SK-N-SH treated with all-trans-retinoic acid at 6 μM for 48 hours (cell line): ENCODE measurements around the gene GNRH2.

ENCODE experiments used
- ZFP30 ChIP-seq: fragments of 450-650 bp; formaldehyde crosslinking; IDR thresholded peaks from 2 replicates; pipeline ENCODE4 v1.5.0; 2022; ENCODE audit warnings: mild to moderate bottlenecking, moderate library complexity
- ZNF8 ChIP-seq: fragments of 450-650 bp; formaldehyde crosslinking; IDR thresholded peaks from 2 replicates; pipeline ENCODE4 v1.5.0; 2020; ENCODE audit warnings: mild to moderate bottlenecking, moderate library complexity
- TF ChIP-seq, protein P1 (sequence below): fragments of 250-450 bp; sonication (Bioruptor Pico); IDR thresholded peaks from 2 replicates; pipeline ENCODE4 v1.8.0; 2020; ENCODE audit warnings: mild to moderate bottlenecking, moderate library complexity, borderline replicate concordance
- TF ChIP-seq, protein P2 (sequence below): fragments of 250-450 bp; sonication (Bioruptor Pico); IDR thresholded peaks from 2 replicates; pipeline ENCODE4 v1.5.1; 2020; ENCODE audit warnings: low read depth, mild to moderate bottlenecking, moderate library complexity

DNA sequence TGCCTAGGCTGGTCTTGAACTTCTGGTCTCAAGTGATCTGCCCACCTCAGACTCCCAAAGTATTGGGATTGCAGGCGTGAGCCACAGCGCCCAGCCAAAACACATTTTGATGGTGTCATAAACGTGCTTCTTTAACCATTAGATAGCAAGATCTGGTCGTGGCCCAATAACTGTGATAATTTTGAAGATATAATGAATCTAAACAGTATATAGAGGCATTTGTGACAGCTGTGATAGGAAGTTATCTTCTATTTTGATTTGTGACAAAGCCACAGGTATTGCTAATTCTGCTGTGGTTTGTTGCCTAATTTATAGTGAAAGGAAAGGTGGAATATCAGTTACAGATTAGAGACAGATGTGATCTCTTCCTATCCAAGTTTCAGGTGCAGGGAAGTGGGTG, 27.3 kb downstream of the GNRH2 start:
- TF ChIP-seq, protein P1, sequence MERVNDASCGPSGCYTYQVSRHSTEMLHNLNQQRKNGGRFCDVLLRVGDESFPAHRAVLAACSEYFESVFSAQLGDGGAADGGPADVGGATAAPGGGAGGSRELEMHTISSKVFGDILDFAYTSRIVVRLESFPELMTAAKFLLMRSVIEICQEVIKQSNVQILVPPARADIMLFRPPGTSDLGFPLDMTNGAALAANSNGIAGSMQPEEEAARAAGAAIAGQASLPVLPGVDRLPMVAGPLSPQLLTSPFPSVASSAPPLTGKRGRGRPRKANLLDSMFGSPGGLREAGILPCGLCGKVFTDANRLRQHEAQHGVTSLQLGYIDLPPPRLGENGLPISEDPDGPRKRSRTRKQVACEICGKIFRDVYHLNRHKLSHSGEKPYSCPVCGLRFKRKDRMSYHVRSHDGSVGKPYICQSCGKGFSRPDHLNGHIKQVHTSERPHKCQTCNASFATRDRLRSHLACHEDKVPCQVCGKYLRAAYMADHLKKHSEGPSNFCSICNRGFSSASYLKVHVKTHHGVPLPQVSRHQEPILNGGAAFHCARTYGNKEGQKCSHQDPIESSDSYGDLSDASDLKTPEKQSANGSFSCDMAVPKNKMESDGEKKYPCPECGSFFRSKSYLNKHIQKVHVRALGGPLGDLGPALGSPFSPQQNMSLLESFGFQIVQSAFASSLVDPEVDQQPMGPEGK (CRISPR knock-in tag) = no peak
- TF ChIP-seq, protein P2, sequence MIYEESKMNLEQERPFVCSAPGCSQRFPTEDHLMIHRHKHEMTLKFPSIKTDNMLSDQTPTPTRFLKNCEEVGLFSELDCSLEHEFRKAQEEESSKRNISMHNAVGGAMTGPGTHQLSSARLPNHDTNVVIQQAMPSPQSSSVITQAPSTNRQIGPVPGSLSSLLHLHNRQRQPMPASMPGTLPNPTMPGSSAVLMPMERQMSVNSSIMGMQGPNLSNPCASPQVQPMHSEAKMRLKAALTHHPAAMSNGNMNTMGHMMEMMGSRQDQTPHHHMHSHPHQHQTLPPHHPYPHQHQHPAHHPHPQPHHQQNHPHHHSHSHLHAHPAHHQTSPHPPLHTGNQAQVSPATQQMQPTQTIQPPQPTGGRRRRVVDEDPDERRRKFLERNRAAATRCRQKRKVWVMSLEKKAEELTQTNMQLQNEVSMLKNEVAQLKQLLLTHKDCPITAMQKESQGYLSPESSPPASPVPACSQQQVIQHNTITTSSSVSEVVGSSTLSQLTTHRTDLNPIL (CRISPR knock-in tag) = no peak
- TF ChIP-seq ZFP30 (CRISPR knock-in tag) (no peak), ZNF8 (CRISPR knock-in tag) (no peak)
